ENCODE results near the gene NECAB3.

The NECAB3 gene

DNA sequence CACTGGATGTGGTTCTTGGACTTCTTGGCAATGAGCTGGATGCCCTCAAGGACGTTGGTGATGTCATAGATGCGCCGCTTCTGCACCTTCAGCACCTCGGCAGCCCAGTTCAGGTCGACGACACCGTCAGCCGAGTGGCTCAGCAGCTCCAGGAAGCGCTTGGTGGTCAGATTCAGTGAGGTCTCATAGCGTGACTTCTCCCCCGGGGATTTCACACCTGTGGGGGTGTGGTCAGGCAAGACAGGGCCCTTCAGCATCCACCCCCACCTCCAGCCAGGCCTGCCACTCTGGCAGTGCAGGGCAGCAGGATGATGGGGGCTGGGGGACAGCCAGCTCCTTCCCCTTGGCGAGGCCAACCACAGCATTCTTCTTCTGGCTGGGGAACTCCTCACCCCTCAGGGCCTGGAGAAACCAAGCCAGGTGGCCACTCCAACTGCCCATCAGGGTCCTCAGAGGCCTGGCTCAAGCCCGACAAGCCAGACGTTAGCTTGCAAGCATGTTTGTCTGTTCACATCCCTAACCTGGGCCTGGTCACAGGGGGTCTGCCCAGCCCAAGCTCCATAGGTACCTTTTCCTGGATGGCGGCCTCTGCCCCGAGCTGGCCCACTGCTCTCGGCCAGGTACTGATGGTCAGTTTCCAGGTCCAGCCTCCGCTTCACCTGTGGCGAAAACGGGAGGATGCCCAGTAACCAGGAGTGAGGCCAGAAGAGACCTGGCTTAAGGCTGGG lies 5.7 kb upstream of the NECAB3 start:
- DNase-seq (ENCODE audit: low spot score) = no peak
- FAIRE-seq = no peak

DNA sequence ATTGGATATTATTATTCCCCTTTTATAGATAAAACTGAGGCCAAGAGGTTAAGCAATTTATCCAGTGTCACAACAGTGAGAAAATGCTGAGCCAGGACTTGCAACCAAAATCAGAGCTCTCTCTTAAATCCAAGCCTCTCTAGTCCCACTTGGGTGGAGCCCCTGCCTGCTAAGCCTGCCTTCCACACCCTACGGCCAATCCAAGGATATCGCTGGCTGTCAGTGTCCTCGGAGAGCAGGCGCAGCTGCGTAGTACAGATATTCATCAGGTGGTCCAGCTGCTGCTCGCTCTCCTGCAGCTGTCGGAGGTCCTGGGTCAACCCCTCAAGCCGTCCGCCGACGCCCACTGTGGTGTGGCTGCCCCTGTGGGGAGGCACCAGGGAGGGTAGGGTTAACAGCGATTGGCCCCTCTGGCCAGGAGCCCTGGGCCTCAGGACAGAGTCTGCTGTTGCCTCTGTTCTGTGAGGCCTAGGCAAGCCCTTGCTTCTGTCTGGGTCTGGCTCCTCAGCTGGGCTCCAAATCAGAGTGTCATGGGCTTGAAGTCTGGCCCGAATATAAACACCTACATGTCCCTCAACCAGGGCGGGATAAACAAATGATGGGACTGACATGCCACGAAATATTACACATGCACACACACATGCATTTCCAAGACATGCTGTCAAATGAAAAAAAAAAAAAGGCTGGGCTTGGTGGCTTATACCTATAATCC lies 3.9 kb upstream of the NECAB3 start:
- DNase-seq (ENCODE audit: low spot score) (no peak), FAIRE-seq (no peak)

DNA sequence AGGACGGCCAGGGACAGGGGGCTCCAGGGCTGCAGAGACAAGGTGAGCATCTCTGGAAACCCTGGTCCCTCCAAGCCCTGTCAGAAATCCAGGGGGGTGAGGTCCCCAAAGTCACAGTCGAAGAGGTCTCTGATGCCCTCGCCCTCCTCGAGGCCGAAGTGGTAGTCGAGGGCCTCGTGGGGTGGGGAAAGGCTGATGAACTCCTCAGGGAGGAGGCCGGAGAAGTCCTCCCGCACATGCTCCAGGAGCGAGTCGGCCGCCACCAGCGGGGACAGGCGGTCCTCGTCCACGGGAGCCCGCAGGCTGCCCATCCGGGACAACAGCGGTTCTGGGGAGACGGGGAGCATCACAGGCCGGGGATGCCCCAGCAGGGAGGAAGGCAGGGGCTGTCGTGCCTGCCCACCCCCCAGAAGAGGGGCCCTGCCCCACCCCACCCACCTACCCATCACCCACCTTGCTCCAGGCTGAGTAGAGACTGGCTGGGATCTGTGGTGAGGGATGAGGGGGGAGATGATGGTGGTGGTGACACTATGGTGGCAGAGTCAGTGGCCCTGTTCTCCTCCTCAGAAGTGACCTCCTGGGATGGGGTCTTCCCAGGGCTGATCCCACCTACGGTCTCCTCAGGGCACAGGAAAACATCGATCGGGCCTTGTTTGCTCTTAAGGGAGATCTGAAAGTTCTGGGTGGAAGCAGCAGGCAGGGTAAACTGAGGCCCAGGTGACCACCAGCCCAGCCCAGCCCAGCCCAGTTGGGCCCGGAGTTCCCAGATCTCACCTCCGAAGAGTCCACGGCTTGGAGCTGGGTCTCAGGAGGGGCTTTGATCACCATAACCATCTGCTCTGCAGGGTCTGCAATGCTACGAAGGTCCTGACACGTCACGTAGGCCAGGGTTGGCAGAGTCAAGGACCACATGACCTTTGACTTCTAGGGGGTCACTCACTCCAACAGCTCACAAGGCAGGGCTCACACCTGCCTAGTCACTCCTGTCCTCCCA lies 2.7 kb upstream of the NECAB3 start:
- DNase-seq (ENCODE audit: low spot score) = no peak
- no peak for FAIRE-seq

DNA sequence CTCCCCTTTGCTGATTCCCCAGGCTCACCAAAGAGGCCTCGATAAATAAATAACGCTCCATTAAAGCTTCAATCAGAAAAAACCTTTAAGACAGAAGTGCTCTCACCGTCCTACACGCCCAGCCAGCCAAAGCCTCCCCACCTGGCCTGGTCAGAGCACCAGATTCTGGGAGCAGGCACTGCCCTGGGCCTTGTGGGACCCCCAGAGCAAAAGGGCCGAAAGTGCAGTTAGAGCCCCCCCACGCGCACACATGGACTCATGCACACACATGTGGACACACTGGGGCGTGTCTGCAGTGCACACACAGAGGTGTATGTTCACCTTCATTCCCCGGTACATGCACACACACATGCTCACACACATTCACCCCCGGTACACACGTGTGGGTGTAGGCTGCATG lies 1.9 kb upstream of the NECAB3 start:
- no peak for FAIRE-seq
- no peak for DNase-seq (ENCODE audit: low spot score)

DNA sequence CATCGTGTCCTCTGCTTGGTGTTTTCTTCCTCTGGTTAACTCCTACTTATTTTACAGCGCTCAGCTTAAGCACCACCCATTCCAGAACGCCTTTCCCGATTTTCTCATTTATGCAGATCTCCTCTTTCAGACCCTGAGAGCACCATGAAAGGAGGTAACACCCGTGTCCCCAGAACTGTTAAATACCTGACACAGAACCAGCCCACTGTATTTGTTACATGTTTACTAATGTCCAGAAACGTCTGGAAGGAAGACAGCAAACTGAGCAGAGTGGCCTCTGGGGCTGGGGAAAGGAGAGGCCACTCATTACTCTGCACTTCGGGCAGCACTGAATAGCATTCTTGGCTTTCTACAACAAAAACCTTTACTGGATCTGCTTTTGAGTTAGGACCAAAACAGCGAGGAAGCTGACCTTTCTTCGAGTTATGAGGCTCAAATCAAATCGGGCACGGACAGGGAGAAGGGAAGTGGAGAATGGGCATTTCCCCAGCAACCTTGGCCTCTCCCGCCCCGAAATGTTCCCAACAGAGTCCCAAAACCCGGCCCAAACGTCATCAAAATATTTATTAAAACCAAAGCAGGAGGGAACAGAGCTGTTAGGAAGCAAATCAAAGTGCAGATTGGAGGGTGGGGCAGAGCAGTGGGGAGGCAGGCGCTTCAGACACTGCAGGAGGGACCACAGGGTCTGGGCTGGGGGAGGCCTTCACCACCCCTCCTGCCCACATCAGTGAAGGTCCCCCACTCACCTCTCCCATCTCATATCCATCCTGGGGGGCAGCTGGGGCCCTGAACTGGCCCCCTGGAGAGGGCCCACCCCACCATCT lies 1.1 kb upstream of the NECAB3 start:
- DNase-seq (ENCODE audit: low spot score) (no peak), FAIRE-seq (no peak)

GRCh38 chr20:33673410-33674293 lies 576 bp downstream of the NECAB3 start:
- DNase-seq (ENCODE audit: low spot score) = peak; percentile 50
- no peak for FAIRE-seq

- FAIRE-seq (no peak), DNase-seq (ENCODE audit: low spot score) (no peak)
These were observed 1.2 kb downstream of the NECAB3 start for GRCh38 chr20:33673114-33673409.

DNA sequence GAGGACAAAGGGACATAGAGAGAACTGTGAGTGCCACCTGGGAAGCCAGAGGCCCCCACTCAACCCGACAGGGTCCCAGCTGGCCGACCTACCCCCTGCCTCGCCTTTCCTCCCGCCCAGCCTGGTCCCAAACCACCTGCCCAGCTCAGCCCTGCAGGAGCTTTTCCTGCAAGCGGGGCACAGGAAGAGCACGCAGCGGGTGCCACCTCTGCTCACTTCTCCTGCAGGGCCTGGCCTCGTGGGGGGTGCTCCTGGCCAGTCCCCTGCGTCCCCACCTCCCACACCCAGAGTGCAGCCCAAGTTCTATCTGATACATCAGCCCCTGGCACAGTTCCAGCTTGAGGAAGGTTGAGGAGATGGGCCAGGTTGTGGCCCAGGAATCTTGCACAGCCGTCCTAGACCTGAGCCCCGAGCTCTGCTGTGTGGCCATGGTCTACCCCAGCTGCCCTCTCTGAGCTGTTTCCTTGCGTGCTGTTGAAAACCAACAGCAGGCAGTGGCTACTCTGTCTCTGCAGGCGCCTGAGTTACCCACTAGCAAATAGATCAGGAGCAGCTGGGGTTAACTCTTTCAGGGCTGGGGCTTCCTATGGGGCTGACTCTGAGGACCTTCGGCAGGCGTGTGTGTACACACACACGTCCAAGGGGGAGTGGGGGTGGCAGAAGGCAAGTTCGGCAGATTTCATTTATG lies 1.7 kb downstream of the NECAB3 start:
- DNase-seq (ENCODE audit: low spot score) (no peak), FAIRE-seq (no peak)

DNA sequence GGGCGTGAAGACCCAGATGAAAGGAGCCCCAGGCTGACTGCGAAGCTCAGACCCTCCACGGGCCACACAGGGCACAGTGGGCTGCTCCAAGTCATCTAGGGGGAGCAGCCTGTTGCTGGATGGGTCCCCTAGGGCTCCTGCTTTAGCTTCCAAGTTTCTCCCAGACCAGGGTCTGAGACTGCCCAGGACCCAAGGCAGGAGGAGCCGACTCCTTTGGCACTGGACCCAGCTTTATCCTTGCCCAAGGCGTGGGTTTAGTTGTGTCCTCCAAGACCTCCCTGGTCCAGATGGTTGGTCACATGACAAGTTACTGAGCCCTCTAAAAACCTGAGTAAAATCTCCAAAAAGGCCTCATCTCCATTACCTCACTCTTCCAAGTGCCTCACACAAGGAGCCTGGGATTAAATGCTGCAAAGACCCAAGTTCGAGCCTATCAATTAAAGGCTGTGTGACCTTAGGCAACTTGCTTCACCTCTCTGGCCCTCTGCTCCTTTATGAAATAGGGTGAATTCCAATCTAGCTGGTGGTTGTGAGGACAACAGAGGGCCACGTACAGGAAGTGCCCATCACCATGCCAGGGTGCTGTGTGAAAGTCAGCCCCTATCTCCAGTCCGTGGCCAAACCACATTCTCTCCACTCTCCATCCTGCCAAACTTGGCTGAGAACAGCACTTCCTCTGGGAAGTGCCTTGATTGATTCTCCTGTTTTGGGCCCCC lies 2.5 kb downstream of the NECAB3 start:
- FAIRE-seq (no peak), DNase-seq (ENCODE audit: low spot score) (no peak)

DNA sequence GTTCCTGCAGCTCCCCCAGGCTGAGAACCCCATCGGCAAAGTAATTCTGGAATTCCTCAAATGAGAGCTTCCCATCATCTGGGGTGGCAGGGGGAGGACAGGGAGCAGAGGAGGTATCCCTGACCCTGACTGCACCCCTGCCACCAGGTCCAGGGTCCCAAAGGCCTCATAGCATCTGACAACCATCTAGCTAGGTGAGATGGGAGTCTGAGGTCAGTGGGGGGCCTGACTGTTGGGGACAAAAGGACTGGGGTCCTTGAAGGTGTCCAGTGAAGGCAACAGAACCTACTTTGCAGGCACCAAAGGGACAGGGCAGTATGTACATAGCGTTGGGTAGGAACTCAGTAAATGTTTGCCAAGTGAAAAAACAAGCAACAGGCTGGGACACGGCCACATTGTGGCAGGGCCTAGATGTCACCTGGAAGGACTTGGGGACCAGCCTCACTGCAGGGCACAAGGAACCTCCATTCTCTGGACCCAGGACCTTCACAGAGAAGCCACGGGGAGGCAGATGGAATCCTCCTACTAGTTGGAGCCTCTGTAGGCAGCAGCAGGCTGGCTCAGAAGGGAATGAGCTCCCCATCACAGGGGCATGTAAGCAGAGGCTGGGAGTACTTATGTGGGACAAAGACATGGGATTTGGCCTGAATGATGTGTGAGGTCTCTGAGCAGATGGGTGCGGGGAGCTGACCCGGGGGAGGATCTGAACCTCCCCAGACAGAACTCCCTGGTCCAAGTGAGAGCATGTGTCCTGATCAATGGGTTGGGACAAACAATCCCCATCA lies 3.3 kb downstream of the NECAB3 start:
- DNase-seq (ENCODE audit: low spot score) (no peak), FAIRE-seq (no peak)

DNA sequence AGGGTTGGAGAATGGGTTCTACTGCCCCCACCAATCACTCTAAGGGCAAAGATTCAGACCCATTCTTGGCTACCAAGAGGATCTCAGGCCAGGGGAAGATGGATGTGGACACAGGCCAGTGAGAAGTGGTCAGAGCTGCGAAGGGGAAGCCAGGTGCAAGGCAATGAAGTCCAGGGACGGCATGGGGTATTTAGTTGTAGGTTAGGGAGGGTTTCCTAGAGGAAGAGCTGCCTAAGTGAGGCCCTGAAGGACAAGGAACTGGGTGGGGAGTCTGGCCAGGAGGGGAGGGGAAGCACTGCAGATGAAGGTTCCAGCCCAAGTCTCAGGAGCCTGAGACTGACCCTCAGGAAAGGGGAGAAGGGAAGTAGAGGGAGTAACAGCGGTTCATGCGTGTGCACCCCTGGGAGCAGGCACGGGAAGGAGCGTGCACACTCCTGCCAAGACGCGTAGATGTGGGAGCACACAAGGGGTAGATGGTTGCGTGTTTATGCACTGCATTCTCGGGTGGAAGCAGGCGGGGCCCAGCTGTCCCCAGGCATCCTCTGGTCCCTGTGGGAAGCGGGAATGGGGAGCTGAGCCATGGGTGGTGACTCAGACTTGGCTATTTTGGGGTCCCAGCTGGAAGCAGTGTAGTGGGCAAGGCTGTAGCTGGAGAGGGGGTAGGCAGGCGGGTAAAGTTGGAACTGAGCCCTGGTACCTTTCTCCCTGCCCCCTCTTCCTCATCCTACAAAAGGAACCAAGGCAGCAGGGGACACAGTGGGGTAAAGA lies 4.2 kb downstream of the NECAB3 start:
- DNase-seq (ENCODE audit: low spot score) (no peak), FAIRE-seq (no peak)

- FAIRE-seq (no peak), DNase-seq (ENCODE audit: low spot score) (no peak)
These were observed 5.0 kb downstream of the NECAB3 start for GRCh38 chr20:33669224-33669623.

GRCh38 chr20:33668466-33669155 lies 5.6 kb downstream of the NECAB3 start:
- FAIRE-seq = no peak
- DNase-seq (ENCODE audit: low spot score) = no peak

DNA sequence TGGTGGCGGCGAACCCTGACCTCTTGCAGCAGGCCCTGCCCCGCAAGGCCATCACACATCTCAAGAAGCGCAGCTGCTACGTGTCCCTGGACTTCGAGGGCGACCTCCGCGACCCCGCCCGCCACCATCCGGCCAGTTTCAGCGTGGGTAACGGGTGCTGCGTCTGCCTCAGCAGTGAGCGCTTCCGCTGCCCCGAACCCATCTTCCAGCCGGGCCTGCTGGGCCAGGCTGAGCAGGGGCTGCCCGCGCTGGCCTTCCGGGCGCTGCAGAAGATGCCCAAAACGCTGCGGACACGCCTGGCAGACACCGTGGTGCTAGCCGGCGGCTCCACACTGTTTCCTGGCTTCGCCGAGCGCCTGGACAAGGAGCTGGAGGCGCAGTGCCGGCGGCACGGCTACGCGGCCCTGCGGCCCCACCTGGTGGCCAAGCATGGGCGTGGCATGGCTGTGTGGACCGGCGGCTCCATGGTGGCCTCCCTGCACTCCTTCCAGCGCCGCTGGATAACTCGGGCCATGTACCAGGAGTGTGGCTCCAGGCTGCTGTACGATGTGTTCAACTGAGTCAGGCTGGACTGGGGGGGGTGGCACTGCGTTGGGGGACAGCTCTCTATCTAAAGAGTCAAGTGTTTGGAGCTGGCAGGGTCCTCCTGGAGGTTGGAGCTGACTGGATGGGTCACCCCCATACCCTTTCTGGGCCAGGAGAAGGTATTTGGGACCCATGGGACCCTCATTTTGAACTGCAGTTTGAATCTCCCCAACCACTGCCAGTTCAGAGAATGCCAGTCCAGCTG lies 6.4 kb downstream of the NECAB3 start:
- no peak for FAIRE-seq
- DNase-seq (ENCODE audit: low spot score) = peak; percentile 52

GRCh38 chr20:33667245-33667675 lies 7.0 kb downstream of the NECAB3 start:
- no peak for DNase-seq (ENCODE audit: low spot score)
- FAIRE-seq = no peak
